ENCODE data around the gene ACP3. TPM values are rescaled to one million over a fixed set of nuclear protein-coding genes. Genes with fewer than 3 reads are reported as not detected.
A peak's percentile ranks its signal among the peaks of the same experiment; 100 is the strongest.

ACP3 gene
- total and polyA plus RNA-seq, 4 experiments from 2014 or later: not detected

DNA sequence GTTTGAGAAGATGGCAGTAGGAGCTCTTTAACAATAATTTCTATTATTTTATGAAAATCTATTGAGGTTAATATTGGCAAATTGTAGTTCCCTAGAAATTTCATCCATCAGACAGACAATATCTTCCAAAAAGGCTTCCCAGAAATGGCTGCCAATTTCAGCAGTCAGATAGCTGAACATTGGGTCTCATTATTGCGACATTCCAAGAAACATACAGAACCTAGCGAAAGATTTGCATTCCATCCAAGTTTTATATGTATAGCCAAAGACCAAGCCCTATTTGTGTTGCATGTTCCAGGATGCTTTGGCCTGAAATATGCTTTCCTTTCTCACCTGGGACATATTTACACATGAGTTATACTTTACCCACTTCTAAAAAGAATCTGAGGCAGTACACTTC is 24.5 kb downstream of the ACP3 start:
- no peaks in the 10 kb centered on the region for H3K36me3 Mint-ChIP-seq
- Histone ChIP-seq H3K27ac (ENCODE audit: low read depth, low read length) (no peak overlapping the region), H3K36me3 (ENCODE audit: insufficient read depth, low read length) (no peaks in the 10 kb centered on the region), H3K4me1 (ENCODE audit: insufficient read depth, low read length) (no peaks in the 10 kb centered on the region), H3K9me3 (ENCODE audit: control insufficient read depth in 1 of 2, low read length in 2 of 2) (no peaks in the 10 kb centered on the region), H3K4me3 (ENCODE audit: low read length in 2 of 2) (no peak overlapping the region), H3K27me3 (ENCODE audit: insufficient read depth, low read length) (no peaks in the 10 kb centered on the region)
- H3K27me3 Mint-ChIP-seq: peaks cover 4 to 9% of the 10 kb centered on the region in 2 donors
- ChIA-PET CTCF (ENCODE audit: partially characterized antibody) (interaction anchor here (3.1 kb wide), 1 partner anchor 9 kb away, joined by 19 read pairs; no protein-coding TSS in a partner anchor), POLR2A (ENCODE audit: partially characterized antibody) (no interaction called here)
- no peak overlapping the region for H3K27ac Mint-ChIP-seq
- no peak overlapping the region for H3K4me3 Mint-ChIP-seq
- H3K9me3 Mint-ChIP-seq: no peaks in the 10 kb centered on the region
- DNase-seq: no peak
- peaks cover 0 to 3% (median 3%) of the 10 kb centered on the region in 4 donors for H3K4me1 Mint-ChIP-seq
- intact Hi-C loops (cut with micrococcal nuclease): no loop called here

DNA sequence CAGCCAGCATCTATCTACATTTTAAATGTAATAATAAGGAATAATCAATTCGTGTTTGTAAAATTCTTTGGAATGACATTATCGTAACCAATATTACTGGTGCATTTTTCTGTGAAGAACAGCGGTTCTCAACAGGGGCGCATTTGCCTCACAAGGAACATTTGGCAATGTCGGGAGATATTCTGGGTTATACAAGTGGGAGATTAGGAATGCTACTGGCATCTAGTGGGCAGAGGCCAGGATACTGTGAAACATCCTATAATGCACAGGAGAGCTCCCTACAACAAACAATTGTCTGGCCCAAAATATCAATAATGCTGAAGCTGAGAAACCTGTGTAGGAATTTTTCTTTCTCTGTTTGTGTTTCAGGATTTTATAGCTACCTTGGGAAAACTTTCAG is 25.0 kb downstream of the ACP3 start:
- H3K27ac ChIP-seq (ENCODE audit: low read depth, low read length): no peak overlapping the region
- Mint-ChIP-seq H3K27me3 (peaks cover 4 to 7% of the 10 kb centered on the region in 2 donors), H3K4me3 (no peak overlapping the region), H3K4me1 (peaks cover 0 to 3% (median 3%) of the 10 kb centered on the region in 4 donors), H3K36me3 (no peaks in the 10 kb centered on the region), H3K9me3 (no peaks in the 10 kb centered on the region), H3K27ac (no peak overlapping the region)
- H3K9me3 ChIP-seq (ENCODE audit: control insufficient read depth in 1 of 2, low read length in 2 of 2): no peaks in the 10 kb centered on the region
- no peak for DNase-seq
- H3K4me3 ChIP-seq (ENCODE audit: low read length in 2 of 2): no peak overlapping the region
- H3K27me3 ChIP-seq (ENCODE audit: insufficient read depth, low read length): no peaks in the 10 kb centered on the region
- intact Hi-C loops (cut with micrococcal nuclease): no loop called here
- ChIA-PET POLR2A (ENCODE audit: partially characterized antibody) (no interaction called here), CTCF (ENCODE audit: partially characterized antibody) (interaction anchor here (0.7 to 3.1 kb wide), 5 partner anchors 9 to 22 kb away, joined by 3 to 19 read pairs (median 5); no protein-coding TSS in a partner anchor)
- no peaks in the 10 kb centered on the region for H3K4me1 ChIP-seq (ENCODE audit: insufficient read depth, low read length)
- H3K36me3 ChIP-seq (ENCODE audit: insufficient read depth, low read length): no peaks in the 10 kb centered on the region

DNA sequence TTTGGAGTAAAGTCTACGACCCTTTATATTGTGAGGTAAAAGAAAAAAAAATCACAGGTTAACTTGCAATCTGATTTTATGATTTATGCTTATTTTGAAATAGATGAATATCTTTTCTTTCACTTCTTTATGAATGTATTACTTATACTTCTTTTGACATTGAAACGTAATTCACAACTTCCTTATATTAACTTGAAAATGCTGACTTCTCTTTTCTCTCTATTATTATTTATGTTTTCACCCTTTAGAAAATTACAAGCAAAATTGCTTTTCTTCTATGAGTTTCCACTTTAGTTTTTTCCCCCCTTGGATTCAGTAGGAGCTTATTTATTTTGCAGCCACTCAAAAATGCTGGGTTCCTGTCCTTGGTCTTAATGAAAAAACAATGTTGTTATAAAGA is 25.4 kb downstream of the ACP3 start:
- Mint-ChIP-seq H3K9me3 (no peaks in the 10 kb centered on the region), H3K4me3 (peak overlapping the region in 2 of 8 donors; percentile 10 to 23), H3K27ac (no peak overlapping the region), H3K4me1 (peaks cover 0 to 3% (median 3%) of the 10 kb centered on the region in 4 donors), H3K27me3 (peaks cover 4 to 7% of the 10 kb centered on the region in 2 donors), H3K36me3 (no peaks in the 10 kb centered on the region)
- ChIA-PET POLR2A (ENCODE audit: partially characterized antibody) (no interaction called here), CTCF (ENCODE audit: partially characterized antibody) (interaction anchor here (0.7 to 3.1 kb wide), 6 partner anchors 8 to 22 kb away, joined by 3 to 19 read pairs (median 5); no protein-coding TSS in a partner anchor)
- DNase-seq: no peak
- no peaks in the 10 kb centered on the region for H3K27me3 ChIP-seq (ENCODE audit: insufficient read depth, low read length)
- intact Hi-C loops (cut with micrococcal nuclease): loop anchor here (1.0 kb wide), 1 partner anchor 89 kb away; no protein-coding TSS in a partner anchor
- no peaks in the 10 kb centered on the region for H3K36me3 ChIP-seq (ENCODE audit: insufficient read depth, low read length)
- H3K9me3 ChIP-seq (ENCODE audit: control insufficient read depth in 1 of 2, low read length in 2 of 2): no peaks in the 10 kb centered on the region
- no peaks in the 10 kb centered on the region for H3K4me1 ChIP-seq (ENCODE audit: insufficient read depth, low read length)
- H3K4me3 ChIP-seq (ENCODE audit: low read length in 2 of 2): no peak overlapping the region
- H3K27ac ChIP-seq (ENCODE audit: low read depth, low read length): no peak overlapping the region

DNA sequence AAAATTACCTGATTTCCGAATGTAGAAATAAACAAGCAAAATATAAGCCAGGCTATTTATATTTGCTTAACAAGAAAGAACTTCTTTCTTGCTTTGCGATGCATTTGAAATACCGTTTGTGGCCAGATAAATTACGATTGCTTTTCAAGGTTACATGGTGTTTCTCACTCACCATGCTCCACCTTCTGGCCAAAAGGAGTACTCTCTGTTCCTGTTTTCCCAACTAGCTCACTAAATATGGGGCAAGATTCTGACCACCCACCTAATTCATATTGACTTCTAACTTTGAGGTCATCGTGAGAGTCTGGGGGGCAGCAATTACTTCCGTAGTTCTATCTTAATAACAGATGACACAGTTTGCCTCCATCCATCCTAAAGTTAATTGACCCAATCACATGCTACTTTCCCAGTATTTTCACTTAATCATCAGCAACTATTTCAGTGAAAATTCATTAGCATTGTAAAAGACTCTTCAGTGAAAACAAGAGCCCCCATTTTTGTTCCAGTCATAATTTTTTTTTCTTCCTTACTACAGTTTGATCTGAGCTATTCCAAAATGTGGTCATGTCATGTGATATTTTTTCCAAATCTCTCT is 25.9 kb downstream of the ACP3 start:
- no peaks in the 10 kb centered on the region for H3K4me1 ChIP-seq (ENCODE audit: insufficient read depth, low read length)
- no peaks in the 10 kb centered on the region for H3K27me3 ChIP-seq (ENCODE audit: insufficient read depth, low read length)
- H3K36me3 ChIP-seq (ENCODE audit: insufficient read depth, low read length): no peaks in the 10 kb centered on the region
- H3K27me3 Mint-ChIP-seq: peaks cover 4 to 7% of the 10 kb centered on the region in 2 donors
- no peak overlapping the region for H3K4me3 ChIP-seq (ENCODE audit: low read length in 2 of 2)
- no peaks in the 10 kb centered on the region for H3K9me3 Mint-ChIP-seq
- no peaks in the 10 kb centered on the region for H3K9me3 ChIP-seq (ENCODE audit: control insufficient read depth in 1 of 2, low read length in 2 of 2)
- H3K4me3 Mint-ChIP-seq: peak overlapping the region in 2 of 8 donors; percentile 10 to 23
- POLR2A ChIA-PET (ENCODE audit: partially characterized antibody): no interaction called here
- no peak overlapping the region for H3K27ac ChIP-seq (ENCODE audit: low read depth, low read length)
- no peak overlapping the region for H3K27ac Mint-ChIP-seq
- H3K4me1 Mint-ChIP-seq: peaks cover 0 to 3% (median 3%) of the 10 kb centered on the region in 4 donors
- DNase-seq: peak; percentile 10 to 45 (median 16)
- CTCF ChIA-PET (ENCODE audit: partially characterized antibody): interaction anchor here (0.7 to 3.1 kb wide), 8 partner anchors 8 to 1310 kb away, joined by 3 to 19 read pairs (median 5); no protein-coding TSS in a partner anchor
- intact Hi-C loops (cut with micrococcal nuclease): loop anchor here (1.0 kb wide), 1 partner anchor 90 kb away; no protein-coding TSS in a partner anchor
- no peaks in the 10 kb centered on the region for H3K36me3 Mint-ChIP-seq

DNA sequence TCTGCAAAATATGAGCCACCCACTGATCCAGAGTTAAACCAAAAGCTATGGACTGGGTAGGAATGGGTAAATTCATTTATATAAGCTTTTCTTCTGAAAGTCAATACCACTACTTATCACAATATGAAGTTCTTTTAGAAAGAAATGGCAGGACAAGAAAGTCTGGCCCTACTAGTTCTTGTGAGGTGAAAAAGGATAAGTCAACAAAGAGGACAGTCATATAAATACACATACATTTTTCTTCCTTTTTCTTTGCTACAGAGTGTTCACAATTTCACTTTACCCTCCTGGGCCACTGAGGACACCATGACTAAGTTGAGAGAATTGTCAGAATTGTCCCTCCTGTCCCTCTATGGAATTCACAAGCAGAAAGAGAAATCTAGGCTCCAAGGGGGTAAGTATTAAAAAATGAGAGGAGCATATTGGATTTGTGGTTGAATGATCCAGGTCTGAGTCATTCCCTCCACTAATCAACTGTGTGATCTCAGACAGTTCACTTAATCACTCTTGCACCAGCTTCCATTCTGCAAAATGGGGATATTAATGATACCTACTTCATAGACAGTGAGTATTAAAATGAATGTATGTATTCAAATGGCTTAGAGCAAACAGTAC is 27.6 kb downstream of the ACP3 start:
- H3K27ac Mint-ChIP-seq: no peak overlapping the region
- H3K9me3 Mint-ChIP-seq: no peaks in the 10 kb centered on the region
- Histone ChIP-seq H3K27ac (ENCODE audit: low read depth, low read length) (no peak overlapping the region), H3K27me3 (ENCODE audit: insufficient read depth, low read length) (no peaks in the 10 kb centered on the region), H3K36me3 (ENCODE audit: insufficient read depth, low read length) (no peaks in the 10 kb centered on the region), H3K4me3 (ENCODE audit: low read length in 2 of 2) (no peak overlapping the region), H3K9me3 (ENCODE audit: control insufficient read depth in 1 of 2, low read length in 2 of 2) (no peaks in the 10 kb centered on the region), H3K4me1 (ENCODE audit: insufficient read depth, low read length) (no peaks in the 10 kb centered on the region)
- ChIA-PET POLR2A (ENCODE audit: partially characterized antibody) (no interaction called here), CTCF (ENCODE audit: partially characterized antibody) (interaction anchor here (1.0 to 1.8 kb wide), 3 partner anchors 9 to 1311 kb away, joined by 3 to 4 read pairs (median 3); no protein-coding TSS in a partner anchor)
- peaks cover 3 to 4% of the 10 kb centered on the region in 2 donors for H3K27me3 Mint-ChIP-seq
- peaks cover 0 to 3% (median 3%) of the 10 kb centered on the region in 4 donors for H3K4me1 Mint-ChIP-seq
- DNase-seq: no peak
- intact Hi-C loops (cut with micrococcal nuclease): no loop called here
- no peaks in the 10 kb centered on the region for H3K36me3 Mint-ChIP-seq
- no peak overlapping the region for H3K4me3 Mint-ChIP-seq

DNA sequence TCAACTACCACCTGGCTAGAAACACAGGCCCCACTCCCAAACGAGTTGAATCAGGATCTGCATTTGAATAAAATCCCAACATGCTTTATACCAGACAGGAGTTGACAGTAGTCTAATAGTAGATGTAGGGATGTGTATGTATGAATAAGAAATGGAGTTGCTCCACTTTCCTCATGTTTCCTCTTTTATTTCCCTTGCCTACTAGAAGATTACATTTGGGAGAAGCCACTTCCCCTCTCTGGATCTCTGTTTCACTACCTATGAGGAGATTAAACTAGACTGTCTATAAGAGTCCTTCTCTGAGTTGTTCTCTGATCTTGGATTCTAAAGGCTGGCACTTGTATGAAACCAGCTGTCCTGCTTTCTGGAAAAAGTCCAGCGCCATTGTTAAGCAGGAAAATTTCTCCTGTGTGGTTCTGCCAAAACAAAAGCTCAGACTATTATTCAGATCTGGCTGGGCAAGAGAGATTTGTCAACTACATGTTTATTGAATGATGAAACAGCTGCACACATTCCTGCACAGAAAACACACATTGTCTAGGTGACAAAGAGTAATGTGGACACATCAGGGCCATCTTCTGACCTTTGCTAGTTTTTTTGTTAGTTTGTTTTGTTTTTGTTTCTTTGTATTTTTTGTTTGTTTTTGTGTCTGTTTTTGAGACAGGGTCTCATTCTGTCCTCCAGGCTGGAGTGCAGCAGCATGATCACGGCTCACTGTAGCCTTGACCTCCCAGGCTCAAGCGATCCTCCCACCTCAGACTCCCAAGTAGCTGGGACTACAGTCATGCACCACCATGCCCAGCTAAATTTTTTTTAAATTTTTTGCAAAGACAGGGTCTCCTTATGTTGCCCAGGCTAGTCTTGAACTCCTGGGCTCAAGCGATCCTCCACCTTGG is 29.9 kb downstream of the ACP3 start:
- Histone ChIP-seq H3K27me3 (ENCODE audit: insufficient read depth, low read length) (no peaks in the 10 kb centered on the region), H3K4me3 (ENCODE audit: low read length in 2 of 2) (no peak overlapping the region), H3K36me3 (ENCODE audit: insufficient read depth, low read length) (no peaks in the 10 kb centered on the region), H3K4me1 (ENCODE audit: insufficient read depth, low read length) (no peaks in the 10 kb centered on the region), H3K27ac (ENCODE audit: low read depth, low read length) (no peak overlapping the region), H3K9me3 (ENCODE audit: control insufficient read depth in 1 of 2, low read length in 2 of 2) (no peaks in the 10 kb centered on the region)
- DNase-seq: no peak
- Mint-ChIP-seq H3K27me3 (peaks cover 0 to 3% of the 10 kb centered on the region in 2 donors), H3K9me3 (peaks cover 0 to 2% (median 0%) of the 10 kb centered on the region in 8 donors), H3K27ac (no peak overlapping the region), H3K36me3 (no peaks in the 10 kb centered on the region), H3K4me1 (peaks cover 0 to 3% (median 3%) of the 10 kb centered on the region in 4 donors), H3K4me3 (no peak overlapping the region)
- ChIA-PET CTCF (ENCODE audit: partially characterized antibody) (interaction anchor here (0.7 to 1.6 kb wide), 3 partner anchors 51 to 296 kb away, joined by 3 read pairs; no protein-coding TSS in a partner anchor), POLR2A (ENCODE audit: partially characterized antibody) (no interaction called here)
- intact Hi-C loops (cut with micrococcal nuclease): no loop called here

Measured in CD4-positive, alpha-beta memory T cell (primary cell).